ENCODE data around the gene IZUMO3.

- TF ChIP-seq, protein P1, sequence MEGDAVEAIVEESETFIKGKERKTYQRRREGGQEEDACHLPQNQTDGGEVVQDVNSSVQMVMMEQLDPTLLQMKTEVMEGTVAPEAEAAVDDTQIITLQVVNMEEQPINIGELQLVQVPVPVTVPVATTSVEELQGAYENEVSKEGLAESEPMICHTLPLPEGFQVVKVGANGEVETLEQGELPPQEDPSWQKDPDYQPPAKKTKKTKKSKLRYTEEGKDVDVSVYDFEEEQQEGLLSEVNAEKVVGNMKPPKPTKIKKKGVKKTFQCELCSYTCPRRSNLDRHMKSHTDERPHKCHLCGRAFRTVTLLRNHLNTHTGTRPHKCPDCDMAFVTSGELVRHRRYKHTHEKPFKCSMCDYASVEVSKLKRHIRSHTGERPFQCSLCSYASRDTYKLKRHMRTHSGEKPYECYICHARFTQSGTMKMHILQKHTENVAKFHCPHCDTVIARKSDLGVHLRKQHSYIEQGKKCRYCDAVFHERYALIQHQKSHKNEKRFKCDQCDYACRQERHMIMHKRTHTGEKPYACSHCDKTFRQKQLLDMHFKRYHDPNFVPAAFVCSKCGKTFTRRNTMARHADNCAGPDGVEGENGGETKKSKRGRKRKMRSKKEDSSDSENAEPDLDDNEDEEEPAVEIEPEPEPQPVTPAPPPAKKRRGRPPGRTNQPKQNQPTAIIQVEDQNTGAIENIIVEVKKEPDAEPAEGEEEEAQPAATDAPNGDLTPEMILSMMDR (conservative IDR thresholded peaks at IDR 0.05; ENCODE audit: low read depth, low read length), result no peak
- no peak for TF ChIP-seq EZH2 (IDR thresholded peaks at IDR 0.05; ENCODE audit: borderline replicate concordance, low read depth, low read length, poor library complexity, severe bottlenecking)
Measured at GRCh38 chr9:24518545-24518944, 27.2 kb downstream of the IZUMO3 start.

All from A673 (cell line).